ENCODE data around the gene NCR2. TPM values are rescaled to one million over a fixed set of nuclear protein-coding genes. Genes with fewer than 3 reads are reported as not detected.

Gene NCR2
- total RNA-seq, 1 donor from 2014 or later = not detected

DNA sequence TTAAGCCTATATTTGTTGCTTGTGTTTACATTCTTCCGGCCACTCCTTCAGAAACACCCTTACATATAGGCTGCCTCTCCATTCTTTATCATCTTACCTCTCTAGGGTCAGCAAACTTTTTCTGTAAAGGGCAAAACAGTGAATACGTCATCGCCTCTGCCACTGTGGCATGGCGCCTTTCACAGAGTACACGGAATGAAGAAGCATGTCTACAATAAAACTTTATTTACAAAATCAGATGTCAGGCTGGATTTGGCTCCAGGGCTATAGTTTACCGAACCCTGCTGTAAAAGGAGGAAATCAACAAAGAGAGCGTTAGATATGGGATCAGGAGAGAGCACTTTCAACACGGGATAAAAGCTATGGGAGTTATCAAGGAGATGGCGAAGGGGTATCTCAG is 9.3 kb upstream of the NCR2 start:
- ATAC-seq (ENCODE audit: poor library complexity) (no peak), DNase-seq (no peak)
- intact Hi-C loops (cut with DNase I) = no loop called here

- ATAC-seq (ENCODE audit: poor library complexity) (no peak), DNase-seq (no peak)
- intact Hi-C loops (cut with DNase I) = no loop called here
These were observed 8.2 kb upstream of the NCR2 start for GRCh38 chr6:41327177-41327576.

DNA sequence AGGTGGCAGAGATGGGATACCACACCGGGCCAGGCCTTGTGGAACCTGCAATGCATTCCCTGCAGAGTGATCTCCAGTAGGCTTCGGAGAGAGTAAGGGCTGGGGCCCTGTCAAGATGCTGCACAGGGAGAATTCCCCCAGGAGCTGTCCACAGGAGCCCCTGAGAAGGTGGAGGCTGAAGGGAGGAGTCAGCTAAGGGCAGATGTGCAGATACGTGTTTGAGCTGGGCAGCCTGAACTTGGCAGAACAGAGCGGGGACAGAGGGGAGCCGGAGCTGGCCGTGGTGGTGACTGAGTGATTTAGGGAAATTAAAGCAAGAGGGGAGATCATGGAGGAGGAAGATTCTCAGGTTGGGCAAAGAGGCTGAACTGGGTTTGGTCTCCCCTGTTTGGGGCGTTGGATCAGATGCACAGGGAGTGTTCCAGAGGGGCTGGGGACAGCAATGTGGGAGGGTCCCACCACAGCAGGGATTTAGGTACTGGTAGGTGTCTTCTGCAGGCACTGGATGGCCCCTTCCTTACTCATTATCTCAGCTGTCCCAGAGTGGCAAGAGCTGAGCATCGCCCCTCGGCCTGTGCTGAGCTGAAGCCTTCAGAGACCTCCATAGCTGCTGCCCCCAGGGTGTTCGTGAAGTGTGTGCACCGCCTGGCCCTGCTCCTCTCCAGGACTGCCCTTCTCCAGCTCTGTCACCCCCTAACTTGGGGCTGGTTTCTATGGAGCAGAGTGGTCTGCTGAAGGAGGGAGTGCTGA is 3.8 kb upstream of the NCR2 start:
- intact Hi-C loops (cut with DNase I) = no loop called here
- no peak for DNase-seq
- no peak for ATAC-seq (ENCODE audit: poor library complexity)

DNA sequence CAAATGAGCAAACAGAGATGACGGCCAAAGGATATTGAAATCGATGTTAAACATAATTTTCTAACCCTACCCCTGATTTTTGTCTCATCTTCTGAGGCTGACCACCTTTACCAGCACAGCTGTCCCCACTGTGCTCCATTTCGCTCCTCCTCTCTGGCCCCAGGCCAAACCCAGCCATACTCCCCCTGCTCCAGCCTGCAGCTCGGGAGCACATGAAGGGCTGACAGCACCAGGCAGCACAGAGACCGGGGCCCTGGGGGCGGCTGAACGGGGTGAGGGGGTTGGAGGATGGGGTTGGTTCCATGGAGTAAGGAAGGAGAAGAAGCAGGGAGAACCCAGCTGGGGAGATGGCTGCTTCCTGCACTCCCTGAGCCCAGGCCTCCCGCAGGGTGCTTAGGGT is 3.2 kb upstream of the NCR2 start:
- DNase-seq = no peak

DNA sequence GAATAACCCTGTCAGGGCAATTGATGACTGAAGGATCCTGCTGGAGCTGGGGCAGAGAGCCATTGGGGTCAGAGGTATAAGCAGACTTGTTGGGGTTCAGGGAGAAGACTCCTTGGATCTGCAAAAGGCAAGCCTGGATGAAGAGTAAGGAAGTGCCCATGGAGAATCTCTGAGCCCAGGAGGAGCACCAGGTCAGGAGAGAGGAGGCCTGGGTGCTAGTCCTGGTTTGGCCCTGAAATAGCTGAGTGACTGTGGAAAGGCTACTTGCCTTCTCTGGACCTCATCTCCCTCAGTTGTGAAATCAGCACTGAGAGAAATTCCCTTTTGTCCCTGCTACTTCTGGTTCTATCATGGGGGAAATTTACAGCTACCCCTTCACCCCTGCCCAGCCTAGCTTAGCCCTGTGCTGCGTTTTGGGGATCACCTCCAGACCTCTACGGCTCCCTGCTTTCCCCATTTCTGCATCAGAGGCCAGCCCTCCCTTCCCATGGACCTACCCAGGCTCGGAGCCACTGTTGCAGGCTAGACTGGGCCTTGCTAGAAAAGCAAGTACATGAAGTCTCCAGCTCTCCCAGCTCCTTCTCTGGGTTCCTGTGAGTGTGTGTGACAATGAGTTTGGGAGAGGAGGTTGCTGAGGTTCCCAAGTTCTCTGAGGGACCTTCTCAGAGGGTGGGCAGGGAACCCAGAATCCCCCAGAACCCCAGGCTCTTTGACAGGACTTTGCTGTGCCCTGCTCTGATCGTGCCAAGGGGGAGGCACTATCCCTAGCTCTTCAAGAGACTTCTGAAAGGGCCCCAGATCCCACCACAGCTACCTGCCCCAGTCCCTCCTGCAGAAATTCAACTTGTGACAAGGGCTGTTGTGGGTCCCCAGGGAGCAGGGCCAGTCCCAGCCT is 2.3 kb upstream of the NCR2 start:
- ATAC-seq (ENCODE audit: poor library complexity) = no peak
- intact Hi-C loops (cut with DNase I) = no loop called here
- no peak for DNase-seq

More for the DNA sequence above, 3.2 kb upstream of the NCR2 start:
- intact Hi-C loops (cut with DNase I) = no loop called here
- ATAC-seq (ENCODE audit: poor library complexity) = no peak

DNA sequence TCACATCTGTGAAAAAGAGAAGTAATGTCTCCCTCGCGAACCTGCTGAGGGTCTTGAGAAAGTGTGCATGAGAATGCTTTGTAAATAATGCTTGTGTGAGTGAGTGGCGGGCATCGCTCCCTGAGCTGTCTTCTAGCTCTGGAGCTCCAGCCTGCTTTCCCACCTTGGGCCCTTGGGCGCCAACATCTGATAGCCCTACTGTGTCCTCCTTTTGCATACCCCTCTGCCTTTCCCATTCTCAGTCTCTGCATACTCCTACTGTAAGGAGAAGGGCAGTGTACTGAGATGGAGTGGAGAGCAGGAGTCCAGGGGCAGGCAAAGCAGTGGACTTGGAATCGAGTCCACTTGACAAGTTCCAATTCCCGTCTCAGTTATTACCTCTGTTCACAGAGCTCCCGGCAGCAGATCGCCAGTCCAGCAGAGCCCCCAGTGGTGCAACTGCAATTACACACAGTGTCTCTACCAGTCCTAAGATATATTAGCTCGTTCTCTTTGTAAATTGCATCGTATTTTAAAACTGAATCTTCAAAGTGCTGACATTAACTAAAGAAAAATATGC is 847 bp upstream of the NCR2 start:
- intact Hi-C loops (cut with DNase I) = no loop called here
- no peak for ATAC-seq (ENCODE audit: poor library complexity)
- no peak for DNase-seq

DNA sequence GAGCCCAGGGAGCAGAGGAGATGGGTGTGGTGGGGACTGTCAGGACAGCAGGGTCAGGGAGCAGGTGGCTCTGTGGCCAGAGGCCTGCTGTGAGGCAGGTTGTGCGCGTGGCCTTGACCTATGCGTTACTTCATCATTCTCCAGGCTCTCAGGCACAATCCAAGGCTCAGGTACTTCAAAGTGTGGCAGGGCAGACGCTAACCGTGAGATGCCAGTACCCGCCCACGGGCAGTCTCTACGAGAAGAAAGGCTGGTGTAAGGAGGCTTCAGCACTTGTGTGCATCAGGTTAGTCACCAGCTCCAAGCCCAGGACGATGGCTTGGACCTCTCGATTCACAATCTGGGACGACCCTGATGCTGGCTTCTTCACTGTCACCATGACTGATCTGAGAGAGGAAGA is 535 bp downstream of the NCR2 start:
- intact Hi-C loops (cut with DNase I) = no loop called here
- ATAC-seq (ENCODE audit: poor library complexity) = no peak
- no peak for DNase-seq

DNA sequence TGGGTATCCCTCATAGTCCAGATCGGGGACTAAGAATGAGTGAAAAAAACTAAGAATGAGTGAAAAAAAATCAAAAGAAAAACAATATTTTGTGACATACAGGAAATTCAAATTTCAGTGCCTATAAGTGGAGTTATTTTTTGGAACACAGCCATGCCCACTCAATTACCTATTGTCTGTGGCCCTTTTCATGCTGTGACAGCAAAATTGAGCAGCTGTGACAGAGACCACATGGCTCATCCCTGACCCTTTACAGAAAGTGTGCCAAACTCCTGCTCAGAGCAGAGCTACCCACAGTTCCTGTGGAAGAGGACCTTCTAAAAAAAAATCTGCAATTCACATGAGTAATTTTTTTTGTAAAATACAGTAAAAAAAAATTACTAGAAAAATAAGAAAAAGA is 1.4 kb downstream of the NCR2 start:
- DNase-seq (no peak), ATAC-seq (ENCODE audit: poor library complexity) (no peak)
- intact Hi-C loops (cut with DNase I) = no loop called here

DNA sequence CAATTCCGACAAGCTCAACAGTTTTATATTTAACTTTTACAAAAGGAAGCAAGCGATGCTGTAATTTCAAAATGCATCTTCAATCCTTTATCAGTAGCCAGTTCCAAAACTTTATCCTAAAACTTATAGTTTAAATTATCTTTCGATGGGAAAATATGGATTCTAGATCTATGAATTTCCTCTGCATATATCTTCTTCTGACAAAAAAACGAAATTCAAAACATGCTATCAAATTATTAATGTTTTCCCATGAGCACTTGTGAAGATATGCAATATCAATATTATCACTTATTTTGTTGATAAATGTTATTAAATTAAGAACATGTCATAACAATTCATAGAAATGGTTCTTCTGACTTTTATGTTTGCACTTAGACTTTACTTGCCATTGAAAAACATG is 2.3 kb downstream of the NCR2 start:
- DNase-seq (no peak), ATAC-seq (ENCODE audit: poor library complexity) (no peak)
- intact Hi-C loops (cut with DNase I) = no loop called here

DNA sequence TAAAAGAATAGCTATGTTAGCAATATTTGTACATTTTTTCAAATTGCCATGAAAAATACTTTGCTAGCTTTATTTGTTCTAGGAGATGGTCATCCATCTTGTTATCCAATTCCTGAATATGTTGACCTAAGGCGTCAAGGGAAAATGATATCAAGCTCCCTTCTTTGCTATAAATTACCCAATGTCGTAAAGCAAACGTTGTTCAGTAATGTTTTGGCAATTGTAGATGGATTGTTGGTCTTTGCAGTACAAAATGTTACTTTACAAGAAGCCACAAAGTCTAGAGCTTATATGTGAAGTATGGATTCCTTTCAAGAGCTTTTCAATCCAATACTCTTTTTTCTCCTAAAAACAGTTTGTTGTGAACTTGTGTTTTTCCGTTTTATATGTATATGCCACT is 3.3 kb downstream of the NCR2 start:
- ATAC-seq (ENCODE audit: poor library complexity) (no peak), DNase-seq (no peak)
- intact Hi-C loops (cut with DNase I) = no loop called here

DNA sequence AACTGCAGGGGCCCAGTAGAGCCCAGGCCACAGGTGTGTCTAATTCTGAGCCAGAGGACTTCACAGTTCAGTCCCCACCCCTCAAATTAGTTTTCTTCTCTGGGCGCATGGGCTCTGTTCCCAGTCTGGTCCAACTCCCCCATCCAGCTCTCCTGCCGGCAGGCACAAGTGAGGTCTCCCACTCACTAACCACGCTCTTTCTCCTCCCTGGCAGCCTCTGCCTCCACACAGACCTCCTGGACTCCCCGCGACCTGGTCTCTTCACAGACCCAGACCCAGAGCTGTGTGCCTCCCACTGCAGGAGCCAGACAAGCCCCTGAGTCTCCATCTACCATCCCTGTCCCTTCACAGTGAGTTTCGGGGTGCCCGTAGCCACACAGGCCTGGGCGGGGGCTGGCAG is 6.2 kb downstream of the NCR2 start:
- no peak for DNase-seq
- ATAC-seq (ENCODE audit: poor library complexity) = no peak
- intact Hi-C loops (cut with DNase I) = no loop called here

DNA sequence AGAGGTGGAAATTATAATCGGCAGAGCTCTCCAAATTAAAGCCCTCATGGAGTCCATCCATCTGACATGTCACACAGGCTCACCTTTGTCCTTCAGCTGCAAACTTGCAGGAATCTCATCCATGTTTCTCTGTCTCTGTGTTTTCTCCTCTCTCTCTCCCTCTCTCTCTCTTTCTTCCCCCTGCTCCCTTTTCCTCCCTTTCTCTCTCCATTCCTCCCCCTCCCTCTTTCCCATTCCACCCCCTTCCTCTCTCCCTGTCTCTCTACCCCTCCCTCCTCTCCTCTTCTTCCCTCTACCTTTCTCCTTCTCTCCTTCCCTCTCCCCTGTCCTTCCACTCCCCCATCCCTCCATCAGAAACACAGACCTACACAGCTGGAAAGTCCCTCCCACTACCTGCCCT is 6.8 kb downstream of the NCR2 start:
- no peak for DNase-seq
- ATAC-seq (ENCODE audit: poor library complexity) = no peak
- intact Hi-C loops (cut with DNase I) = no loop called here

DNA sequence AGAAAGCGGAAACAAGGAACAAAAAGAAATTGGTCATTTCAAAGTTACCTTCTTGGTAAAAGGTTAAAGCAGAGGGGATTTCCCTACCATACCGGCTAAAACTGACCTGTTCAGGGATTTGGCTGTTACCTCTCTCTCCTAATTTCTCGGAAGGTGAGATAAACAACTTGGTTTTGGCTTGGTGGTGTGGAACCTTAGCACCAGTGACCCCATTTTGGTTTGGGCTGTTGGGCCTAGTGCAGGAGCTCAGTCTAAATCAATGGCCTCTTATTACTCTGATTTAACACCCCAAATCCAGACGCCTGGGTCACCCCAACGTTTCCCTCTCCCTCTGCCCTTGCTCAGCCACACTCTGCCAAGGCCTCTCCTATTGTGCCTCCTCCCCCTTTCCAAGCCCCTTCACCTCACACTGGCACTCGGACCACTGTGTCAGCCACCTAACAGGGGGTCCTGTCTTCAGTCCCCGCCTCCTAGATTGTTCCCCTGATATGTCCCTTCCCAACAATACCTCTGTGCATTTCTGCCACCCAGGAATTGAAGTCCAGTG is 8.3 kb downstream of the NCR2 start:
- DNase-seq (no peak), ATAC-seq (ENCODE audit: poor library complexity) (no peak)
- intact Hi-C loops (cut with DNase I) = no loop called here

DNA sequence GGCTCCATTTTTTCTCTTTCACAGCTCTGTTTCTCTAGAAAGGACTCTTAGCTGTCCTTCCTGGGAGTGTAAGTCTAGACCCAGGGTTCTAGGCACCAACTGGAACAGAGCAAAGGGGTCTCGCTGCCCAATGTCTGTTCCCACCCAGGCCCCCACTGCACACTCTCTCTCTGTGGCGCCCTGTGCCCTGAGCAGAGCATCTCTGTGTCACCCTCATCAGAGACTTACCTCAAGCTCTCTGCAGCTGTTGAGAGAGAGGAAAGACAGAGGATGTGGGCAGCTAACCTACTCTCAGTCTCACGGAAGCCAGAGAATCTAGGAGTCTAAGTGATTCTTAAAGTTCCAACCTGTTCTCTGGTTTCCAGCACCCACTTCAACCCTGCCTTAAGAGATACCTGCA is 9.5 kb downstream of the NCR2 start:
- no peak for DNase-seq
- intact Hi-C loops (cut with DNase I) = no loop called here
- ATAC-seq (ENCODE audit: poor library complexity) = no peak

- DNase-seq (no peak), ATAC-seq (ENCODE audit: poor library complexity) (no peak)
- intact Hi-C loops (cut with DNase I) = no loop called here
These were observed 10.5 kb downstream of the NCR2 start for GRCh38 chr6:41345901-41346300.

GRCh38 chr6:41346441-41346840 is 11.0 kb downstream of the NCR2 start:
- ATAC-seq (ENCODE audit: poor library complexity) = no peak
- no peak for DNase-seq

GRCh38 chr6:41347378-41348050 is 12.1 kb downstream of the NCR2 start:
- no peak for DNase-seq

More at GRCh38 chr6:41346441-41346840, 11.0 kb downstream of the NCR2 start:
- intact Hi-C loops (cut with DNase I) = no loop called here

GRCh38 chr6:41348934-41349333 is 13.5 kb downstream of the NCR2 start:
- intact Hi-C loops (cut with DNase I) = no loop called here
- ATAC-seq (ENCODE audit: poor library complexity) (no peak), DNase-seq (no peak)

More at GRCh38 chr6:41347378-41348050, 12.1 kb downstream of the NCR2 start:
- no peak for ATAC-seq (ENCODE audit: poor library complexity)
- intact Hi-C loops (cut with DNase I) = no loop called here

- ATAC-seq (ENCODE audit: poor library complexity) (no peak), DNase-seq (no peak)
These were observed 17.0 kb downstream of the NCR2 start for GRCh38 chr6:41352396-41352795.

More at GRCh38 chr6:41352396-41352795, 17.0 kb downstream of the NCR2 start:
- intact Hi-C loops (cut with DNase I) = no loop called here
